HG03520 (cell line): ENCODE data around the gene PRR11.
"Not testable (repeated sequence)": the region's sequence is repeated elsewhere in the genome, so short reads cannot be mapped to it uniquely, and the experiment has no call there.

ENCODE experiments used
- ATAC-seq: cut with Tn5 transposase; IDR thresholded peaks from one replicate; pipeline ENCODE4 v1.9.1; 2021; ENCODE audit warnings: mild to moderate bottlenecking, moderate library complexity; ENCODE audit not compliant: unreplicated experiment

The PRR11 gene

GRCh38 chr17:59151591-59151990 lies 4.0 kb upstream of the PRR11 start:
- ATAC-seq: no peak

- no peak for ATAC-seq
Measured at GRCh38 chr17:59152925-59153324, 2.6 kb upstream of the PRR11 start.

GRCh38 chr17:59154292-59154720 lies 1.2 kb upstream of the PRR11 start:
- ATAC-seq: no peak

GRCh38 chr17:59154721-59155438 lies 666 bp upstream of the PRR11 start, which contains the start of gene SKA2:
Gene SKA2, minus strand, starts transcription at chr17:59155186. Its CDS starts 23 bp downstream, at chr17:59155163.
- peak; percentile 74 for ATAC-seq

GRCh38 chr17:59160157-59161025 lies 4.8 kb downstream of the PRR11 start:
- ATAC-seq: no peak

- no peak for ATAC-seq
Measured at GRCh38 chr17:59161477-59161876, 5.9 kb downstream of the PRR11 start.

GRCh38 chr17:59165933-59166342 lies 10.4 kb downstream of the PRR11 start:
- no peak for ATAC-seq

- ATAC-seq: no peak
Measured at GRCh38 chr17:59167571-59168001, 12.0 kb downstream of the PRR11 start.

- ATAC-seq: no peak
Measured at GRCh38 chr17:59172436-59173004, 17.0 kb downstream of the PRR11 start.

GRCh38 chr17:59174671-59175070 lies 19.1 kb downstream of the PRR11 start:
- ATAC-seq: no peak

- no peak for ATAC-seq
Measured at GRCh38 chr17:59175076-59175475, 19.5 kb downstream of the PRR11 start.

- ATAC-seq: no peak
Measured at GRCh38 chr17:59178266-59178985, 22.9 kb downstream of the PRR11 start.

- ATAC-seq: not testable (repeated sequence)
Measured at GRCh38 chr17:59179601-59180000, 24.1 kb downstream of the PRR11 start.

- no peak for ATAC-seq
Measured at GRCh38 chr17:59180626-59181025, 25.1 kb downstream of the PRR11 start.

GRCh38 chr17:59181481-59181880 lies 25.9 kb downstream of the PRR11 start:
- ATAC-seq: no peak

- no peak for ATAC-seq
Measured at GRCh38 chr17:59185997-59186396, 30.5 kb downstream of the PRR11 start.

GRCh38 chr17:59186850-59187249 lies 31.3 kb downstream of the PRR11 start:
- no peak for ATAC-seq

- ATAC-seq: no peak
Measured at GRCh38 chr17:59190806-59191205, 35.3 kb downstream of the PRR11 start.

- no peak for ATAC-seq
Measured at GRCh38 chr17:59193336-59193862, 37.9 kb downstream of the PRR11 start.

- ATAC-seq: no peak
Measured at GRCh38 chr17:59199398-59199797, 43.9 kb downstream of the PRR11 start.

- ATAC-seq: no peak
Measured at GRCh38 chr17:59202320-59202719, 46.8 kb downstream of the PRR11 start.
